ENCODE data around the gene SPDYE3.
"Not testable (repeated sequence)": the region's sequence is repeated elsewhere in the genome, so short reads cannot be mapped to it uniquely, and the experiment has no call there.

Gene SPDYE3

DNA sequence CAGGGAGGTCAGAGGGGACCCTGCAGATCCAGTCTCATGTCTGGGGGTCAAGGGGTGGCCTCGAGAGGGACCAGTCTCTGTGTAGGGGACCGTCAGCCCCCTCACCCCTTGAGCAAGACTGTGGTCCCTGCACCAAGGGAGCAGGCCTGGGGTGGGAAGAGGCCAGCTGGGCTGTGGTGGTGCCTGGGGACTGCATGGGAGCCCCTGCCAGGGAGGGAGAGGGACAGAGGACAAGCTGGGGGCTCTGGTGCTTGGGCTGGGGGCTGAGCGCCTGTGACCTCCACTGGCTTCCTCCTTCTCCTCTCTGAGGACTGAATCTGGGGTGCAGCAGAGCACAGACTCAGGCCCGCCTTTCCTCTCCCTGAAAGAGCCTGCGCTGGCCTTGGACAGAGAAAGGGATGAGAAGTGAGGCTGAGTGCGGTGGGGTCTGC, 49.6 kb downstream of the SPDYE3 start:
- Histone ChIP-seq H3K36me3 (ENCODE audit: control insufficient read depth, insufficient read depth, low read length) (peaks cover 81% of the 10 kb centered on the region), H3K27me3 (ENCODE audit: control insufficient read depth, insufficient read depth, low read length) (no peaks in the 10 kb centered on the region), H3K9me3 (ENCODE audit: control insufficient read depth, insufficient read depth, low read length) (no peaks in the 10 kb centered on the region), H3K4me1 (ENCODE audit: control insufficient read depth, insufficient read depth, low read length) (no peaks in the 10 kb centered on the region), H3K9ac (ENCODE audit: low read depth, low read length) (no peak overlapping the region), H3K4me3 (ENCODE audit: low read depth, low read length) (no peak overlapping the region)

DNA sequence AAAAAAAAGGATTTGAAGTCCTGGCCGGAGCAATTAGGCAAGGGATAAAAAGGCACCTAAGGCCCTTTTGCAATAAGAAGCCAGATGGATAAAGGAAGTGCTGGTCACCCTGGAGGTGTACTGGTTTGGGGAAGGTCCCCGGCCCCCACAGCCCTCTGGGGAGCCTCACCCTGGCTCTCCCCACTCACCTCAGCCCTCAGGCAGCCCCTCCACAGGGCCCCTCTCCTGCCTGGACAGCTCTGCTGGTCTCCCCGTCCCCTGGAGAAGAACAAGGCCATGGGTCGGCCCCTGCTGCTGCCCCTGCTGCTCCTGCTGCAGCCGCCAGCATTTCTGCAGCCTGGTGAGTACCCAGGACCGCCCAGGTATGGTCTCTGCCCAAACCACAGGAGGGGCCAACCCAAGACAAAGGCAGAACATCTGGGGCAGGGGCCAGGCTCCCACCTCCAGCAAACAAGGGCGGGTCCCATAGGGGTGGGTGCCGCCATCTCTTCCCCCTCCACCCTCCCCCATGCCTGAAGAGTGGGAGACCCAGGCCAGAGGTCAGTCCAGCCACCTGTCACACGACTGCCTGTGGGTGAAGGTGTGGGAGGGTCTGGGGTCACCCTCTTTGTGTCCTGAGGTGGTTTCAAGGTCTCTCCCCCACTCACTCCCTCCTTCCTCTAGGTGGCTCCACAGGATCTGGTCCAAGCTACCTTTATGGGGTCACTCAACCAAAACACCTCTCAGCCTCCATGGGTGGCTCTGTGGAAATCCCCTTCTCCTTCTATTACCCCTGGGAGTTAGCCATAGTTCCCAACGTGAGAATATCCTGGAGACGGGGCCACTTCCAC, 50.7 kb downstream of the SPDYE3 start, which contains the start of gene PILRB:
TSS of gene PILRB (plus strand) at position 91 of the 830 bp plus-strand sequence. CDS start at position 277, 186 bp downstream.
- Histone ChIP-seq H3K4me3 (ENCODE audit: low read depth, low read length) (no peak within 1 kb of the TSS), H3K27me3 (ENCODE audit: control insufficient read depth, insufficient read depth, low read length) (no peaks in the 10 kb centered on the region), H3K4me1 (ENCODE audit: control insufficient read depth, insufficient read depth, low read length) (no peaks in the 10 kb centered on the region), H3K36me3 (ENCODE audit: control insufficient read depth, insufficient read depth, low read length) (peaks cover 77% of the 10 kb centered on the region), H3K9me3 (ENCODE audit: control insufficient read depth, insufficient read depth, low read length) (no peaks in the 10 kb centered on the region), H3K9ac (ENCODE audit: low read depth, low read length) (no peak within 1 kb of the TSS)

DNA sequence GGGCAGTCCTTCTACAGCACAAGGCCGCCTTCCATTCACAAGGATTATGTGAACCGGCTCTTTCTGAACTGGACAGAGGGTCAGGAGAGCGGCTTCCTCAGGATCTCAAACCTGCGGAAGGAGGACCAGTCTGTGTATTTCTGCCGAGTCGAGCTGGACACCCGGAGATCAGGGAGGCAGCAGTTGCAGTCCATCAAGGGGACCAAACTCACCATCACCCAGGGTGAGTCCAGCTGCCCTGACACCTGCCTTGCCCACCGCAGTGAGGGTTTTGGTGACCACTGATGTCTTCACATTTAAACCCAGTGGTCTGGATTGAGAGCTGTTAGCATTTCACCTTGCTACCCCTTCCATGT, 51.3 kb downstream of the SPDYE3 start:
- H3K4me3 ChIP-seq (ENCODE audit: low read depth, low read length), result no peak overlapping the region
- H3K36me3 ChIP-seq (ENCODE audit: control insufficient read depth, insufficient read depth, low read length), result peaks cover 72% of the 10 kb centered on the region
- no peak overlapping the region for H3K9ac ChIP-seq (ENCODE audit: low read depth, low read length)
- H3K27me3 ChIP-seq (ENCODE audit: control insufficient read depth, insufficient read depth, low read length), result no peaks in the 10 kb centered on the region
- H3K9me3 ChIP-seq (ENCODE audit: control insufficient read depth, insufficient read depth, low read length), result no peaks in the 10 kb centered on the region
- no peaks in the 10 kb centered on the region for H3K4me1 ChIP-seq (ENCODE audit: control insufficient read depth, insufficient read depth, low read length)

DNA sequence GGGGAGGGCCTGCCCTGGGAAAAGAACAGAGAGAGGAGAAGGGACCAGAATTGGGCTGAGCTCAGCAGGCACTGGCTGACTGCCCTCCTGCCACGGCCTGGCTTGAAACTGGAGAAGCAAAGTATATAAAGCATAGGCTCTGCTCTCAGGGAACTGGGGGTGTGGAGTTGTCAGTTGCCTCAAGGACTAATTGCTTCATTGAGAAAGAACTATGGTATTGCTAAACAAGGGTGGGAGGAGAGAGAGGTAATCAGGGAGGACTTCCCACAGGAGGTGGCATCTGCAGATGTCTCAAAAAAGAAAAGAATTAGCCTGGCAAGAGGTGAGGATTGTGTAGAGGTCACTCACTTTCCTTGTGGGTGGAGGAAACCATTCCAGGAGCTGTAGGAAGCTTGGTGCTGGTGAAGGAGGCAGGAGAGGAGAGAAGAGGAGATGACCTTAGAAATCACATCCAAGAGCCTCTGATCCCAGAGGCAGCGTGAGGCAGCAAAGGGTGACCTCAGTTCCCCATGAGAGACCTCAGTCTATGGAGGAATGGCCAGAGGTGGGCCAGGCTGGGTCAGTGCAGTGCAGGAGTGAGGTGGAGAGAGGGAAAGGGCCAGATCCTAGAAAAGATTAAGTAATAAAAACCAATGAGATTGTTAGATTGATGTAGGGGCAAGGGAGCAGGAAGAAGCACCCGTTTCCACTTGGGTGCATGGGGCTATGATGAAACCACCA, 52.8 kb downstream of the SPDYE3 start:
- H3K9me3 ChIP-seq (ENCODE audit: control insufficient read depth, insufficient read depth, low read length), result no peaks in the 10 kb centered on the region

DNA sequence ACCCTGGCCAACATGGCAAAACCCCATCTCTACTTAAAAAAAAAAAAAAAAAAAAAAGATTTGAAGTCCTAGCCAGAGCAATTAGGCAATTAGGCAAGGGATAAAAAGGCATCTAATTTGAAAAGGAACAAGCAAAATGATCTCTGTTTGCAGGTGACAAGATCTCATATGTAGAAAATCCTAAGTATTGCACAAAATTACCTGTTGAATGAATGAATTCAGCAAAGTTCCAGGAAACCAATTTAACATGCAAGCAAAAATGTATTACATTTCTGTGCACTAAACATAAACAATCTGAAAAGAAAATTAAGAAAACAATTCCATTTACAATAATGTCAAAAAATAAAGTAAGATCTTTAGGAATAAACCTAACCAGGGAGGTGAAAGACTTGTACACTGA, 55.6 kb downstream of the SPDYE3 start:
- no peaks in the 10 kb centered on the region for H3K4me1 ChIP-seq (ENCODE audit: control insufficient read depth, insufficient read depth, low read length)
- no peaks in the 10 kb centered on the region for H3K9me3 ChIP-seq (ENCODE audit: control insufficient read depth, insufficient read depth, low read length)
- H3K27me3 ChIP-seq (ENCODE audit: control insufficient read depth, insufficient read depth, low read length), result no peaks in the 10 kb centered on the region
- peaks cover 39% of the 10 kb centered on the region for H3K36me3 ChIP-seq (ENCODE audit: control insufficient read depth, insufficient read depth, low read length)
- no peak overlapping the region for H3K4me3 ChIP-seq (ENCODE audit: low read depth, low read length)
- no peak overlapping the region for H3K9ac ChIP-seq (ENCODE audit: low read depth, low read length)

More for the DNA sequence above, 52.8 kb downstream of the SPDYE3 start:
- H3K4me3 ChIP-seq (ENCODE audit: low read depth, low read length), result no peak overlapping the region
- peaks cover 65% of the 10 kb centered on the region for H3K36me3 ChIP-seq (ENCODE audit: control insufficient read depth, insufficient read depth, low read length)
- no peaks in the 10 kb centered on the region for H3K27me3 ChIP-seq (ENCODE audit: control insufficient read depth, insufficient read depth, low read length)
- no peaks in the 10 kb centered on the region for H3K4me1 ChIP-seq (ENCODE audit: control insufficient read depth, insufficient read depth, low read length)
- H3K9ac ChIP-seq (ENCODE audit: low read depth, low read length), result no peak overlapping the region

DNA sequence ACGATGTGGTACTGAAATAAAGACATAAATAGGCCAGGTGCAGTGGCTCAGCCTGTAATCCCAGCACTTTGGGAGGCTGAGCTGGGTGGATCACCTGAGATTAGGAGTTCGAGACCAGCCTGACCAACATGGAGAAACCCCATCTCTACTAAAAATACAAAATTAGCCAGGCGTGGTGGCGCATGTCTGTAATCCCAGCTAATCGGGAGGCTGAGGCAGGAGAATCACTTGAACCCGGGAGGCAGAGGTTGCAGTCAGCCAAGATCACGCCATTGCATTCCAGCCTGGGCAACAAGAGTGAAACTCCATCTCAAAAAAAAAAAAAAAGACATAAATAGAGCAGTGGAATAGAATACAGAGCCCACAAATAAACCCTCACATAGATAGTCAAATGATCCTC, 56.3 kb downstream of the SPDYE3 start:
- H3K4me1 ChIP-seq (ENCODE audit: control insufficient read depth, insufficient read depth, low read length); H3K9ac ChIP-seq (ENCODE audit: low read depth, low read length); H3K27me3 ChIP-seq (ENCODE audit: control insufficient read depth, insufficient read depth, low read length); H3K9me3 ChIP-seq (ENCODE audit: control insufficient read depth, insufficient read depth, low read length); H3K4me3 ChIP-seq (ENCODE audit: low read depth, low read length): not testable (repeated sequence)
- peaks cover 32% of the 10 kb centered on the region for H3K36me3 ChIP-seq (ENCODE audit: control insufficient read depth, insufficient read depth, low read length)

DNA sequence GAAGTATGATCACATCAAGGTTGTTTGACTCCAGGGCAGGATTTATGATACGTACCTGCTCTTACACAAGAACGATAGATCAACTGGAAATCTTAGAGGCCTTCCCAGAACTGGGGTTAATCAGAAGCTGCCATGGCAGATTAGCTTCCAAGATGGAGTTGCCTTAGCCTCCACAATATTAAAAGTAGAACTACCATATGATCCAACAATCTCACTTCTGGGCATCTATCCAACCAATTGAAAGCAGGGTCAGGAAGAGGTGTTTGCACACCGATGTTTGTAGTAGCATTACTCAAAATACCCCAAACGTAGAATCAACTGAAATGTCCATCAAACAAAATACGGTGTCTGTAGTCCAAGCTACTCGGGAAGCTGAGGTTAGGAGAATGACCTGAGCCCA, 57.0 kb downstream of the SPDYE3 start:
- Histone ChIP-seq H3K9me3 (ENCODE audit: control insufficient read depth, insufficient read depth, low read length) (no peaks in the 10 kb centered on the region), H3K4me1 (ENCODE audit: control insufficient read depth, insufficient read depth, low read length) (peaks cover 3% of the 10 kb centered on the region), H3K9ac (ENCODE audit: low read depth, low read length) (no peak overlapping the region), H3K4me3 (ENCODE audit: low read depth, low read length) (no peak overlapping the region), H3K27me3 (ENCODE audit: control insufficient read depth, insufficient read depth, low read length) (no peaks in the 10 kb centered on the region), H3K36me3 (ENCODE audit: control insufficient read depth, insufficient read depth, low read length) (peaks cover 30% of the 10 kb centered on the region)

DNA sequence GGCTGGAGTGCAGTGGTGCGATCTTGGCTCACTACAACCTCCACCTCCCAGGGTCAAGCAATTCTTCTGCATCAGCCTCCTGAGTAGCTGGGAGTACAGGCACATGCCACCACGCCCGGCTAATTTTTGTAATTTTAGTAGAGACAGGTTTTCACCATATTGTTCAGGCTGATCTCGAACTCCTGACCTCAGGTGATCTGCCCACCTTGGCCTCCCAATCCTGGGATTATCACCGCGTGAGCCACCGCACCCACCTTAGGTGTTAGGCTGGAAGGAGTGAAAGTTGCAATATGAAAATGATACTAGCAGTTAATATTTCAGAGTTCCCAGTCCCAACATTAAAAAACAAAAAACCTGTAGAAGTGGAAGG, 58.5 kb downstream of the SPDYE3 start:
- not testable (repeated sequence) for H3K27me3 ChIP-seq (ENCODE audit: control insufficient read depth, insufficient read depth, low read length); H3K4me3 ChIP-seq (ENCODE audit: low read depth, low read length); H3K9ac ChIP-seq (ENCODE audit: low read depth, low read length); H3K4me1 ChIP-seq (ENCODE audit: control insufficient read depth, insufficient read depth, low read length); H3K9me3 ChIP-seq (ENCODE audit: control insufficient read depth, insufficient read depth, low read length)
- peaks cover 21% of the 10 kb centered on the region for H3K36me3 ChIP-seq (ENCODE audit: control insufficient read depth, insufficient read depth, low read length)

DNA sequence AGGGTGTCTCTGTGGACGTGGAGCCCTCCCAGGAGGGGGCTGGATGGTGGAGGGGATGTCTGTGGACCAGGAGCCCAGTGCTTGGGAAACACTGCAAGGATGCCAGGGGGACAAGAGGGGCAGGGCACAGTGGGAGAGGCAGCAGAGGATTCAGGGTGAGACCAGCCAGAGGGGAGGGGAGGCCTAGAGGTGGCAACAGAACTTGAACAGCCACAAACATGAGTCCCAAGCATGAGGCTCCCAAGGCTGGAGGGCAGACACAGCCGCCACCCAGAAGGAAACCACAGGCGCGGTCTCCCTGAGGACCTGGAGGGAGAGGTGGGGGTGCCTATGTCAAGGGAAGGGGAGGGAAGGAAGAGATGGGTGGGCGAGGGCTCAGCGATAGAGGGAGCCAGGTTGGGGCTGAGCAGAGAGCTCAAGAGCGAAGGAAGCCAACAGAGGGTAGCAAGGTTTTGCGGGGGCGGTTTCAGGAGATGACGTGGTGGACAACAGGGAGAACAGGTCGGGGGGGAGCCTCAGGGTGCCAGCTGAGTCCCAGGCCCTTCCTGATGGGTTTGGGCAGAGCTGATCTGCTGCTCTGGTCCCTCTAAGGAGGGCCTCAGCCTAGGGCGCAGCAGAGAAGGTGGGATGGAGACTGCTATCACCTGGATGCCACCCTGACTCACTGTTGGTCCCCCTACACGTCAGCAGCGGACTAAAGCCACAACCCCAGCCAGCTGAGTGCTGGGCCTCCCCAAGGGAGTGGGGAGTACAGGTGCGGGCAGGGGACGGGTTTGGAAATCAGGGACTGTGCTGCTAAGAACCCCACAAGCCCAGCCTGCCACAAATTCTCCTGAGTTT, 59.1 kb downstream of the SPDYE3 start:
- Histone ChIP-seq H3K36me3 (ENCODE audit: control insufficient read depth, insufficient read depth, low read length) (peaks cover 14% of the 10 kb centered on the region), H3K4me1 (ENCODE audit: control insufficient read depth, insufficient read depth, low read length) (peaks cover 5% of the 10 kb centered on the region), H3K9me3 (ENCODE audit: control insufficient read depth, insufficient read depth, low read length) (no peaks in the 10 kb centered on the region), H3K4me3 (ENCODE audit: low read depth, low read length) (no peak overlapping the region), H3K27me3 (ENCODE audit: control insufficient read depth, insufficient read depth, low read length) (no peaks in the 10 kb centered on the region), H3K9ac (ENCODE audit: low read depth, low read length) (no peak overlapping the region)

DNA sequence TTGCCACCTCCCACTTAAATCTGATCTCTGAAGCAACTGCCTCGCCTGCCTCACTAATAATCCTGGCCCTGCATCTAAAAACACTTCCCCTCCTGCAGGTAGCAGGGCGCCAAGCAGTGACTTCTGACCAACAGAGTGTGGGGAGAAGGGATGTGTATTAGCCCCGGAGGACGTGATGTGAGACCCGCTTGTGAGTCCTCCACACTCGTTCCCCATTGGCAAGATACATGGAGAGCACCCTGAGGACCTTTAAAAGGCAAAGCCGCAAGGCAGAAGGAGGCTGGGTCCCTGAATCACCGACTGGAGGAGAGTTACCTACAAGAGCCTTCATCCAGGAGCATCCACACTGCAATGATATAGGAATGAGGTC, 59.7 kb downstream of the SPDYE3 start:
- no peaks in the 10 kb centered on the region for H3K27me3 ChIP-seq (ENCODE audit: control insufficient read depth, insufficient read depth, low read length)

DNA sequence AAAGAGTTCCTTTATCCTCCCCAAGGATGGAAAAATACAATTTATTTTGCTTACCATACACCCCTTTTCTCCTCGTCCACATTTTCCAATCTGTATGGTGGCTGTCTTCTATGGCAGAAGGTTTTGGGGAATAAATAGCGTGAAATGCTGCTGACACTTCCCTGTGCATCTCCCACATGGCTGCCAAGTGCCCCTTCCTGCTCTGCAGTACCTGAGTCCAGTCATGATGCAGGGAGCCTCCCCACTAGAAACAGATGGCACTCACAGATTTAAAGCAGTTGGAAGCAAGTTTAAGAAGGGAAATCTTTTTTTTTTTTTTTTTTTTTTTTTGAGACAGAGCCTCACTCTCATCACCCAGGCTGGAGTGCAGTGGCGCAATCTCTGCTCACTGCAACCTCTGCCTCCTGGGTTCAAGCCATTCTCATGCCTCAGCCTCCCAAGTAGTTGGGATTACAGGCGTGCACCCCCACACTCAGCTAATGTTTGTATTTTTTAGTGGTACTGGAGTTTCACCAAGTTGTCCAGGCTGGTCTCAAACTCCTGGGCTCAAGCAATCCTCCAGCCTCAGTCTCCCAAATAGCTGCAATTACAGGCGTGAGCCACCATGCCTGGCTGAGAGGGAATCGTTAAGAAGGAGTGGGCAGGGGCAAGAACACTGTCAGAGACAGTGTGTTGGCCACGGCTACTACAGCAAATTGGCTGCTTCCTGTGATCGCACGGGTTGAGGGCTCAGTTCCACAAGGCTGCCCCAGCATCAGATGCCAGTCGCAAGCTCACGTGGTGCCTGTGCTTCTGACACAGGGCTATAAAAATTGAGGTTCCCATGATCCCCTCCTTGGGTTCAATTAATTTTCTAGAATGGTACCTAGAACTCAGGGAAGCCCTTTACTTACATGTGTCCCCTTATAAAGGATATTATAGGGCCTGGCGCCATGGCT, 60.4 kb downstream of the SPDYE3 start:
- Histone ChIP-seq H3K36me3 (ENCODE audit: control insufficient read depth, insufficient read depth, low read length) (peaks cover 8% of the 10 kb centered on the region), H3K4me1 (ENCODE audit: control insufficient read depth, insufficient read depth, low read length) (peaks cover 5% of the 10 kb centered on the region), H3K4me3 (ENCODE audit: low read depth, low read length) (no peak overlapping the region), H3K27me3 (ENCODE audit: control insufficient read depth, insufficient read depth, low read length) (no peaks in the 10 kb centered on the region), H3K9me3 (ENCODE audit: control insufficient read depth, insufficient read depth, low read length) (no peaks in the 10 kb centered on the region), H3K9ac (ENCODE audit: low read depth, low read length) (no peak overlapping the region)

More for the DNA sequence above, 59.7 kb downstream of the SPDYE3 start:
- Histone ChIP-seq H3K9me3 (ENCODE audit: control insufficient read depth, insufficient read depth, low read length) (no peaks in the 10 kb centered on the region), H3K9ac (ENCODE audit: low read depth, low read length) (no peak overlapping the region), H3K4me1 (ENCODE audit: control insufficient read depth, insufficient read depth, low read length) (peaks cover 5% of the 10 kb centered on the region), H3K36me3 (ENCODE audit: control insufficient read depth, insufficient read depth, low read length) (peaks cover 10% of the 10 kb centered on the region), H3K4me3 (ENCODE audit: low read depth, low read length) (no peak overlapping the region)

Measured in iPS-15b (cell line).